Sigmoid colon (tissue), 7 donors: ENCODE measurements around the gene SAYSD1. TPM values are rescaled to one million over a fixed set of nuclear protein-coding genes. Genes with fewer than 3 reads are reported as not detected.

Experiments used
- DNase-seq: peaks from one replicate; pipeline ENCODE4 v3.0.0-alpha.2; 2019
- H3K27ac ChIP-seq, 4 donors: fragments of 200-600 bp; sonication (generic); one replicate each; pipeline ENCODE4 v1.5.1; 2016 to 2019; ENCODE audit warnings: mild to moderate bottlenecking in 1 of 4
- H3K27me3 ChIP-seq, 3 donors: fragments of 200-600 bp; sonication (generic); one replicate each; pipeline ENCODE4 v1.5.1; 2019; ENCODE audit warnings: mild to moderate bottlenecking in 1 of 3
- H3K36me3 ChIP-seq, 4 donors: fragments of 200-600 bp; sonication (generic); one replicate each; pipeline ENCODE4 v1.5.1; 2016 to 2019
- H3K4me1 ChIP-seq, 4 donors: fragments of 200-600 bp; sonication (generic); one replicate each; pipeline ENCODE4 v1.5.1; 2017 to 2019
- H3K4me3 ChIP-seq, 4 donors: fragments of 200-600 bp; sonication (generic); one replicate each; pipeline ENCODE4 v1.5.1; 2017 to 2019; ENCODE audit warnings: mild to moderate bottlenecking in 2 of 4, moderate library complexity in 1 of 4
- H3K9me3 ChIP-seq, 4 donors: fragments of 200-600 bp in 3 of 4; sonication (generic) in 3 of 4; one replicate each; pipeline versions ENCODE4 v1.5.1 to v1.6.1; 2013 to 2019
- EP300 ChIP-seq, 4 donors: sonication (generic); formaldehyde crosslinking; IDR thresholded peaks; one replicate each; pipeline ENCODE4 v1.6.1; 2017; ENCODE audit warnings: antibody characterized with exemption in 4 of 4
- POLR2A ChIP-seq, 2 donors: fragments of 450-650 bp; IDR thresholded peaks; one replicate each; pipeline ENCODE4 v1.6.1; 2016; ENCODE audit warnings: antibody characterized with exemption in 2 of 2, mild to moderate bottlenecking in 2 of 2, moderate library complexity in 2 of 2
- POLR2AphosphoS5 ChIP-seq, 4 donors: sonication (generic); formaldehyde crosslinking; IDR thresholded peaks; one replicate each; pipeline ENCODE4 v1.6.1; 2017; ENCODE audit warnings: antibody characterized with exemption in 4 of 4
- WGBS, 2 donors: extraction: QIAGEN DNeasy Blood & Tissue Kit; methylation state at CpG; one replicate each; pipeline ENCODE4 v1.1.7; 2013; 5-methylcytosine and 5-hydroxymethylcytosine counted together
- intact Hi-C: fragments of 100-400 bp; cut with DNase I; formaldehyde crosslinking; loops from one replicate; pipeline ENCODE4 v1.15.1; 2023
- polyA plus RNA-seq, 3 donors: library from polyadenylated mRNA; stranded (reverse); fragments of 200-250 nt; gene quantifications; one replicate each; pipeline ENCODE4 v1.2.3, GENCODE V29; 2013
- total RNA-seq, 4 donors: library from RNA; depleted of rRNA; stranded (reverse); fragments of >200 nt; gene quantifications; one replicate each; pipeline ENCODE4 v1.1.0, GENCODE V29; 2016
- TF ChIP-seq, protein P1 (sequence below), 4 experiments: fragments of 450-650 bp in 3 of 4; fragments of 200-600 bp in 1 of 4; IDR thresholded peaks; one replicate each; pipeline ENCODE4 v1.5.1; 2016 to 2019; ENCODE audit warnings: antibody characterized with exemption in 4 of 4, mild to moderate bottlenecking in 3 of 4, moderate library complexity in 2 of 4
- donor health status: healthy with polysubstance abuse.
- donor health status: Bipolar disorder and iron deficiency.
- donor health status: healthy.

The SAYSD1 gene
- total and polyA plus RNA-seq, 7 donors, result 8.8 to 20.8 (median 15.0) TPM

- H3K36me3 ChIP-seq, result no peaks in the 10 kb centered on the region
- H3K4me3 ChIP-seq, result no peak overlapping the region
- H3K9me3 ChIP-seq, result no peaks in the 10 kb centered on the region
- H3K27ac ChIP-seq, result no peak overlapping the region
- H3K27me3 ChIP-seq, result peaks cover 0 to 11% (median 0%) of the 10 kb centered on the region in 3 donors
- 72 to 88% methylated on average over 6 of the region's 6 CpGs for WGBS, 2 donors
- H3K4me1 ChIP-seq, result no peaks in the 10 kb centered on the region
- TF ChIP-seq POLR2A (IDR thresholded peaks at IDR 0.05) (no peak), POLR2AphosphoS5 (IDR thresholded peaks at IDR 0.05) (no peak), EP300 (IDR thresholded peaks at IDR 0.05) (no peak)
- TF ChIP-seq, protein P1, sequence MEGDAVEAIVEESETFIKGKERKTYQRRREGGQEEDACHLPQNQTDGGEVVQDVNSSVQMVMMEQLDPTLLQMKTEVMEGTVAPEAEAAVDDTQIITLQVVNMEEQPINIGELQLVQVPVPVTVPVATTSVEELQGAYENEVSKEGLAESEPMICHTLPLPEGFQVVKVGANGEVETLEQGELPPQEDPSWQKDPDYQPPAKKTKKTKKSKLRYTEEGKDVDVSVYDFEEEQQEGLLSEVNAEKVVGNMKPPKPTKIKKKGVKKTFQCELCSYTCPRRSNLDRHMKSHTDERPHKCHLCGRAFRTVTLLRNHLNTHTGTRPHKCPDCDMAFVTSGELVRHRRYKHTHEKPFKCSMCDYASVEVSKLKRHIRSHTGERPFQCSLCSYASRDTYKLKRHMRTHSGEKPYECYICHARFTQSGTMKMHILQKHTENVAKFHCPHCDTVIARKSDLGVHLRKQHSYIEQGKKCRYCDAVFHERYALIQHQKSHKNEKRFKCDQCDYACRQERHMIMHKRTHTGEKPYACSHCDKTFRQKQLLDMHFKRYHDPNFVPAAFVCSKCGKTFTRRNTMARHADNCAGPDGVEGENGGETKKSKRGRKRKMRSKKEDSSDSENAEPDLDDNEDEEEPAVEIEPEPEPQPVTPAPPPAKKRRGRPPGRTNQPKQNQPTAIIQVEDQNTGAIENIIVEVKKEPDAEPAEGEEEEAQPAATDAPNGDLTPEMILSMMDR (IDR thresholded peaks at IDR 0.05), result no peak
- DNase-seq, result no peak
- intact Hi-C loops, result no loop called here
These were observed 38.9 kb upstream of the SAYSD1 start for GRCh38 chr6:39153766-39154397.

- intact Hi-C loops, result no loop called here
These were observed 37.3 kb upstream of the SAYSD1 start for GRCh38 chr6:39152262-39152661.

DNA sequence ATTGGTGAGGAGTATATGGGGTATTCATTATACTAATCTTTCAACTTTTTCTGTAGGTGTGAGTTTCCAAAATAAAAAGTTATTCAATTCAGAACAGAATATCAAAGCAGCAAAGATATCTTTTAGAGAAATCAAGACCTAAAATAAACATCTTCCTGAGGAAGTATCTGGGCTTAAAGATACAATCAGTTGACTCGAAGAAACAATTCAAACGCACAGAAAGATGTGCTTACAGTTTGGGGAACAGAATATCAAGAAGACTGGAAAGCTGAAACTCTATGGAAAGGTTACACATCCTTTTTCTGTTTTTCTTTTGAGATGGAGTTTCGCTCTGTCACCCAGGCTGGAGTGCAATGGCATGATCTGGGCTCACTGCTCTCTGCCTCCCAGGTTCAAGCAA, 36.2 kb upstream of the SAYSD1 start:
- Histone ChIP-seq H3K4me1 (no peaks in the 10 kb centered on the region), H3K27ac (no peak overlapping the region), H3K9me3 (no peaks in the 10 kb centered on the region), H3K4me3 (no peak overlapping the region), H3K36me3 (no peaks in the 10 kb centered on the region), H3K27me3 (peaks cover 0 to 11% (median 0%) of the 10 kb centered on the region in 3 donors)
- intact Hi-C loops, result no loop called here
- no peak for DNase-seq
- TF ChIP-seq POLR2A (IDR thresholded peaks at IDR 0.05), result no peak
- TF ChIP-seq EP300 (IDR thresholded peaks at IDR 0.05), result no peak
- TF ChIP-seq, protein P1 (IDR thresholded peaks at IDR 0.05), result no peak
- TF ChIP-seq POLR2AphosphoS5 (IDR thresholded peaks at IDR 0.05), result no peak
- 49 to 77% methylated on average over 3 of the region's 3 CpGs for WGBS, 2 donors

More at GRCh38 chr6:39152262-39152661, 37.3 kb upstream of the SAYSD1 start:
- H3K4me3 ChIP-seq, result no peak overlapping the region
- TF ChIP-seq EP300 (IDR thresholded peaks at IDR 0.05) (no peak), POLR2A (IDR thresholded peaks at IDR 0.05) (no peak), POLR2AphosphoS5 (IDR thresholded peaks at IDR 0.05) (no peak)
- TF ChIP-seq, protein P1 (IDR thresholded peaks at IDR 0.05), result no peak
- no peak overlapping the region for H3K27ac ChIP-seq
- no peaks in the 10 kb centered on the region for H3K9me3 ChIP-seq
- no peaks in the 10 kb centered on the region for H3K4me1 ChIP-seq
- 57 to 75% methylated on average over 5 of the region's 5 CpGs for WGBS, 2 donors
- no peak for DNase-seq
- no peaks in the 10 kb centered on the region for H3K36me3 ChIP-seq
- peaks cover 0 to 11% (median 0%) of the 10 kb centered on the region in 3 donors for H3K27me3 ChIP-seq

DNA sequence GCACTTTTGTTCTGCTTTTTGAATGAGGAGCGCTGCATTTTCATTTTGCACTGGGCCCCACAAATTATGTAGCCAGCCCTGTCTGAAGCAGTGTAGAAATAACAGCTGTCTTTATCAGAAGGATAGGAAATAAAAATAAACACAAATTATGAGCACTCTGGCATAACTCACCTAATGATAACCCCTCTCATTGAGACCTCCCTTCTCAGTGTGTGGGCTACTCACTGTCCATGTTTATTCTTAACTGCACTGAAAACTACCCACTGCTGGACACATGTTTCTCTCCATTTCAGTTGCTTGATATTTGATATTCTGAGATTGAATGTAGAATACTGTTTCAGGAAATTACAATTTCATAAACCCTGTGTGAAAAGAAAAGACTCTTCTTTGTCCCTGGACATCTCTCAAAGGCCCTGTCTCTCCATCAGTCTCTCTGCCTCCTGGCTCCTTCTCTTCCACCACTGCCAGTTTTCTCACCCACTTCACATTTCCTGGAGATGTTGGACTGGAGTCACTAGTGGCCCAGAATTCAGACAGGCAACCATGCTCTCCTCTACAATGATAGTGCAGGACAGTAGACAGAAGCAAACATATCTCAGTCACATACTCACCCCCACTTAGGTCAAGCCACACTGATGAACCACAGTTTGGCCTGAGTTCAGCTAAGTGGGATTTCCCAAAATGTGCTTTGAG, 29.6 kb upstream of the SAYSD1 start:
- WGBS, 2 donors, result 89 to 94% methylated on average over 1 of the region's 1 CpG

More for the DNA sequence above, 29.6 kb upstream of the SAYSD1 start:
- H3K27ac ChIP-seq, result no peak overlapping the region
- no peak for DNase-seq
- no peak for TF ChIP-seq POLR2AphosphoS5 (IDR thresholded peaks at IDR 0.05)
- TF ChIP-seq EP300 (IDR thresholded peaks at IDR 0.05), result no peak
- TF ChIP-seq POLR2A (IDR thresholded peaks at IDR 0.05), result no peak
- TF ChIP-seq, protein P1 (IDR thresholded peaks at IDR 0.05), result no peak
- no peaks in the 10 kb centered on the region for H3K27me3 ChIP-seq
- no peaks in the 10 kb centered on the region for H3K9me3 ChIP-seq
- intact Hi-C loops, result no loop called here
- peaks cover 0 to 3% (median 0%) of the 10 kb centered on the region in 4 donors for H3K4me1 ChIP-seq
- H3K4me3 ChIP-seq, result no peak overlapping the region
- H3K36me3 ChIP-seq, result no peaks in the 10 kb centered on the region
